Mesothelial cell of epicardium (in vitro differentiated cells): ENCODE data around the gene SLC30A9. TPM values are rescaled to one million over a fixed set of nuclear protein-coding genes. Genes with fewer than 3 reads are reported as not detected.

ENCODE experiments used
- DNase-seq, 2 experiments: peaks; one replicate each; pipeline ENCODE4 v3.0.0; 2021; ENCODE audit warnings: low spot score in 2 of 2; ENCODE audit not compliant: unreplicated experiment in 2 of 2
- H3K27ac Mint-ChIP-seq: 2 replicates; pipeline ENCODE4 v1.8.0; 2021; ENCODE audit warnings: mixed read lengths
- H3K27me3 Mint-ChIP-seq: 2 replicates; pipeline ENCODE4 v1.8.0; 2021; ENCODE audit warnings: low read depth, mixed read lengths
- H3K36me3 Mint-ChIP-seq: 2 replicates; pipeline ENCODE4 v1.8.0; 2021; ENCODE audit warnings: mixed read lengths
- H3K4me1 Mint-ChIP-seq: 2 replicates; pipeline ENCODE4 v1.8.0; 2021; ENCODE audit warnings: mixed read lengths
- H3K4me3 Mint-ChIP-seq: 2 replicates; pipeline ENCODE4 v1.8.0; 2021; ENCODE audit warnings: mild to moderate bottlenecking, moderate library complexity, mixed read lengths
- H3K9me3 Mint-ChIP-seq: 2 replicates; pipeline ENCODE4 v1.8.0; 2021; ENCODE audit warnings: mixed read lengths
- CTCF ChIP-seq: fragments of 200-600 bp; sonication (generic); IDR thresholded peaks from one replicate; pipeline ENCODE4 v1.5.0; 2021; ENCODE audit warnings: antibody characterized with exemption; ENCODE audit not compliant: unreplicated experiment
- total RNA-seq: library from RNA; stranded (reverse); gene quantifications from 3 replicates; pipeline ENCODE4 v1.2.1, GENCODE V29; 2021

Gene SLC30A9
- total RNA-seq, 1 donor from 2014 or later, result 55.8 TPM

DNA sequence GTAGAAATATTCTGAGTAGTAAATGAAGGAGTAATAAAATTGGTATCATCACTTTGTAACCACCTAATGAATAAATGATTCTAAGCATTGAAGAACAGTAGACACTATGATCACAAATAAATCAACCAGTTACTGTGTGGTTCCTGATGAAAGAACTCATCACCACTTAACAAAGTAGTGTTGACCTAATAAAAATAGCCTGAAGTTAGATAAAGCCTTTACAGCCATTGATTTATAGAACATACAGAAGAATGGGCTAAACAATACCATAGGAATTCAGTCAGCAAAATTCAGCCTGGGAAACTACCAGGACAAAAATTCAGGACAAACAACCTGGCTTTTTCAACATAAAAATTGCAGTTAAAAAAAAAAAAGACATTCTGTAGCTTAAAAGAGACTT is 9.0 kb downstream of the SLC30A9 start:
- no peak overlapping the region for H3K27ac Mint-ChIP-seq
- no peak for TF ChIP-seq CTCF
- peaks cover 26% of the 10 kb centered on the region for H3K36me3 Mint-ChIP-seq
- no peaks in the 10 kb centered on the region for H3K27me3 Mint-ChIP-seq
- peaks cover 5% of the 10 kb centered on the region for H3K9me3 Mint-ChIP-seq
- H3K4me3 Mint-ChIP-seq, result no peak overlapping the region
- H3K4me1 Mint-ChIP-seq, result no peaks in the 10 kb centered on the region
- DNase-seq, result no peak

DNA sequence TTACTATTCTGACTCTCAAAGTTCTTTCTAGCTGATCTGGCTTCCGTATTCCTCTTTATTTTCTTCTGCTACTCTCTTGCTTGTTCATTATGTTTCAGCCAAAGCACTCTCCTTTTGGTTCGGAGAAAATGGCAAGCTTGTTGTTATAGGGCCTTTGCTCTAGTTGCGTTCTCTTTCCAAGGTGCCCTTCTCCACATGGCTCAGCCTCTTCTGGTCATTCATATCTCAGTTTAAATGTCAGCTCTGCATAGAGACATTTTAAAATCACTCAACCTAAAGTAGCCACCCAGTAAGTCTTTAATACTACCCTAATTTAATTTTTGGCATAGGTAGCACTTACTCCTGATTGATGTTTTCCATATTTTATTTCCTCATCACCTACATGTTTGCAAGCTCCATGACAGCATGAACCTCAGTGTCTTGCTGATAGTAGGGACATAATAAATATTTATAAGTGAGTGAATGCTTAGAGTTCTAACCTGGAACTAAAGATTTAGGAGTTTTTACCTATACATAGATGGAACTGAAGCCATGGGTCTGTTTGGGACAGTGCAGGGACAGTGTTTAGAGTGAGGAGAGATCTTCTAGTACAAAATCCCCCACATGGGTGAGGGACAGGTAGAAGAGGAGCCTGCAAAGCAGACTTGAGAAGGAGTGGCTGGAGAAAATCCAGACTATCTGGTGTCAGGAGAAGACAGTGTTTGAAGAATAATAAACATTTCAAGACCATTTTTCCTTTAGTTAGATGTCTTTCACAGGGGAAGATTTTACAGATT is 17.9 kb downstream of the SLC30A9 start:
- Mint-ChIP-seq H3K36me3 (peaks cover 24% of the 10 kb centered on the region), H3K4me1 (no peaks in the 10 kb centered on the region), H3K27ac (no peak overlapping the region), H3K27me3 (no peaks in the 10 kb centered on the region), H3K4me3 (no peak overlapping the region), H3K9me3 (no peaks in the 10 kb centered on the region)
- no peak for TF ChIP-seq CTCF
- DNase-seq, result no peak

DNA sequence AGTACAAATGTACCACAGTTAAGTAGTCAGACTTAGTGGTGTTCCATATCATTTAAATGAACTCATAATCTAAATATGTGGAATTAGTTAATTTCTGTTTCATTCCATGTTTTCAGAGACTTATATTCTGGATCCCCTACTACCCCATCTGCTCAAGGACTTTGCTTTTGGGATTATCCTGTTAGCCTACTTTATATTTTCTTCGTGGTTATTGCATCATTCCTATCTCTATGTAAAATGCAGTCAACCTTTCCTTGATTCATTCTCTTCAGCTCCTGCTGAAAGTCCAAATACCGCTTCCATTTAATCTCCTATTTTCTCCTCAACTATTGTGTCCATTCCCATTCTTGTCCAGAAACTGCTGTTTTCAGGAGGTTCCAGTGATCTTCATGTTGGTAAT is 25.1 kb downstream of the SLC30A9 start:
- DNase-seq, result no peak
- H3K9me3 Mint-ChIP-seq, result no peaks in the 10 kb centered on the region
- no peaks in the 10 kb centered on the region for H3K4me1 Mint-ChIP-seq
- H3K27ac Mint-ChIP-seq, result no peak overlapping the region
- TF ChIP-seq CTCF, result no peak
- no peaks in the 10 kb centered on the region for H3K27me3 Mint-ChIP-seq
- no peak overlapping the region for H3K4me3 Mint-ChIP-seq
- H3K36me3 Mint-ChIP-seq, result peaks cover 9% of the 10 kb centered on the region

- H3K36me3 Mint-ChIP-seq, result peaks cover 17% of the 10 kb centered on the region
- no peak overlapping the region for H3K4me3 Mint-ChIP-seq
- no peaks in the 10 kb centered on the region for H3K4me1 Mint-ChIP-seq
- no peaks in the 10 kb centered on the region for H3K27me3 Mint-ChIP-seq
- TF ChIP-seq CTCF, result no peak
- no peak overlapping the region for H3K27ac Mint-ChIP-seq
- peaks cover 3% of the 10 kb centered on the region for H3K9me3 Mint-ChIP-seq
- no peak for DNase-seq
These were observed 28.1 kb downstream of the SLC30A9 start for GRCh38 chr4:42018451-42018850.

GRCh38 chr4:42048394-42048793 is 58.1 kb downstream of the SLC30A9 start:
- no peak for DNase-seq
- Mint-ChIP-seq H3K27ac (no peak overlapping the region), H3K4me1 (peaks cover 2% of the 10 kb centered on the region), H3K4me3 (no peak overlapping the region), H3K36me3 (peaks cover 56% of the 10 kb centered on the region), H3K9me3 (peaks cover 44% of the 10 kb centered on the region), H3K27me3 (no peaks in the 10 kb centered on the region)
- no peak for TF ChIP-seq CTCF
